GM13976 (cell line): ENCODE data around the gene ZNF225.
"Not testable (repeated sequence)": the region's sequence is repeated elsewhere in the genome, so short reads cannot be mapped to it uniquely, and the experiment has no call there.

Experiments used
- DNase-seq: peaks from one replicate; pipeline ENCODE4 v3.0.0; 2012; ENCODE audit warnings: low spot score
- in situ Hi-C: fragments of 300-500 bp; cut with MboI; formaldehyde crosslinking; loops from one replicate; pipeline ENCODE4 v1.12.0; 2022; ENCODE audit warnings: low sequenced_read_pairs, mixed read lengths, inconsistent platforms; ENCODE audit not compliant: unreplicated experiment
- TF ChIP-seq, protein P1 (sequence below): IDR thresholded peaks from 2 replicates; pipeline ENCODE4 v1.5.1; 2012; ENCODE audit warnings: borderline replicate concordance, mild to moderate bottlenecking; ENCODE audit not compliant: insufficient read depth; ENCODE audit errors: extremely low read depth, missing control alignments, control extremely low read depth

The ZNF225 gene

GRCh38 chr19:44156475-44156874 lies 43.3 kb downstream of the ZNF225 start:
- in situ Hi-C loops = no loop called here
- TF ChIP-seq, protein P1, sequence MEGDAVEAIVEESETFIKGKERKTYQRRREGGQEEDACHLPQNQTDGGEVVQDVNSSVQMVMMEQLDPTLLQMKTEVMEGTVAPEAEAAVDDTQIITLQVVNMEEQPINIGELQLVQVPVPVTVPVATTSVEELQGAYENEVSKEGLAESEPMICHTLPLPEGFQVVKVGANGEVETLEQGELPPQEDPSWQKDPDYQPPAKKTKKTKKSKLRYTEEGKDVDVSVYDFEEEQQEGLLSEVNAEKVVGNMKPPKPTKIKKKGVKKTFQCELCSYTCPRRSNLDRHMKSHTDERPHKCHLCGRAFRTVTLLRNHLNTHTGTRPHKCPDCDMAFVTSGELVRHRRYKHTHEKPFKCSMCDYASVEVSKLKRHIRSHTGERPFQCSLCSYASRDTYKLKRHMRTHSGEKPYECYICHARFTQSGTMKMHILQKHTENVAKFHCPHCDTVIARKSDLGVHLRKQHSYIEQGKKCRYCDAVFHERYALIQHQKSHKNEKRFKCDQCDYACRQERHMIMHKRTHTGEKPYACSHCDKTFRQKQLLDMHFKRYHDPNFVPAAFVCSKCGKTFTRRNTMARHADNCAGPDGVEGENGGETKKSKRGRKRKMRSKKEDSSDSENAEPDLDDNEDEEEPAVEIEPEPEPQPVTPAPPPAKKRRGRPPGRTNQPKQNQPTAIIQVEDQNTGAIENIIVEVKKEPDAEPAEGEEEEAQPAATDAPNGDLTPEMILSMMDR = no peak
- no peak for DNase-seq

DNA sequence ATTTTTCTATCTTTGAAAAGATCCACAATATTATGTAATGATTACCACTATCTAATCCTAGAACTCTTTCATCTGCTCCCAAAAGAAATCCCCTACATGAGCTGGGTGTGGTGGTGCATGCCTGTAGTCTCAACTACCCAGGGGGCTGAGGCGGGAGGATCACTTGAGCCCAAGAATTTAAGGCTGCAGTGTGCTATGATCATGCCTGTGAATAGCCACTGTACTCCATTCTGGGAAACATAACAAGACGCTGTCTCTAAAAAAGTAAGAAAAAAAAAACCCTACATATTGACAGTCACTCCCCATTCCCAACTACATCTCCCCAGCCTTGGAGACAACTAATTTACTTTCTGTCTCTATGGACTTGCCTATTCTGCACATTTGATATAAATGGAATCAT lies 50.6 kb downstream of the ZNF225 start:
- DNase-seq = no peak
- TF ChIP-seq, protein P1 = no peak
- in situ Hi-C loops = no loop called here

DNA sequence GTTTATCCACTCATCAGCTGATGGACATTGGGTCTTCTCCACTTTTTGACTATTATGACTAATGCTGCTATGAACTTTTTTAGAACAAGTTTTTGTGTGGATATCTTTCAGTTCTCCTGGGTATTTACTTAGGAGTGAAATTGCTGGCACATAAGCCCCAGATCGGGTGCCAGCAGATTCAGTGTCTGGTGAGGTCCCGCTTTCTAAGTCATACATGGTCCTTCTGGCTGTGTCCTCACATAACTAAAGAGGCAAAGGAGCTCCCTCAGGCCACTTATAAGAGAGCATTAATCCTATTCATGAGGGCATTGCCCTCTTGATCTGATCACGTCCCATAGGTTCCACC lies 51.1 kb downstream of the ZNF225 start:
- no peak for DNase-seq
- TF ChIP-seq, protein P1 = no peak
- in situ Hi-C loops = no loop called here

DNA sequence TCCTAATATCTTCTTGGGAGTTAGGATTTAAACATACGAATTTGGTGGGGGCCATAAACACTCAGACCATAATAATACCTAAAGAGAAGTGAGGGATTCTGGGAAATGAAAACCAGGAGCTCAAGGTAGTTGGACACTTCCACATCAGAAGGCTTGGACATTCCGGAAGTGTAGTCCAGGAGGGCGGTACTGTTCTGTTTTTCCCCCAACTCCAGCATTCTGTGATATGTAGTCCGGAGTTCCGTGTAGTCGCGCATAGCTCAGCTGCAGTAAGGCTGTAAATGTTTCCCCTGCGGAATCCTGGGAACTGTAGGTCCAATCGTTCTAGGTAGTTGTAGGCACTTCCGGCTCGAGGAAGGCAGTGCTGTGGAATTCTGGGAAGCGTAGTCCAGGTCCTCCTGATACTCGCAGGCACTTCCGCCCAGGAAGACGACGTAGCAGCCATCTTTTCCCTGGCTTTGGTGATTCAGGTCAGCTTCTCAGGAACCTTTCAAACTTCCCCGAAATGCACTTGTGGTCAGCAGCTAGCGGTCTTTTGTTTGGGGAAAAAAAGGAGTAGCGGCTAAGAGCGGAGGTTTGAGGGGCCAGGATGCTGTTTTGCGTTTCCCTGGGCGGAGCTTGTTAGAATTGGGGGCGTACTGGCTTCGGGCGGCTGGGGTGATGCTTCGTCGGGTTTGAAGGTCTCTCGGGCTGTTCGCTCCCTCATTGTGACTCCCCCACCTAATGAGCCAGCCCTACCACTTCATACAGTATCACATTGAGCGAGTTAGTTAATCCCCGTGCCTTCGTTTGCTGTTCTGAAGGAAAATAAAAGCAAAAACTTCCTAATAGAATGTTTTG lies 51.7 kb downstream of the ZNF225 start, which contains the start of gene ZNF226:
Gene ZNF226 (plus strand): TSS at position 428 of the 840 bp plus-strand sequence. CDS start 4,981 bp downstream, outside the sequence.
- TF ChIP-seq, protein P1 = no peak
- DNase-seq = peak; percentile 76
- in situ Hi-C loops = no loop called here

GRCh38 chr19:44170660-44171059 lies 57.5 kb downstream of the ZNF225 start:
- DNase-seq, in situ Hi-C loops: not testable (repeated sequence)

DNA sequence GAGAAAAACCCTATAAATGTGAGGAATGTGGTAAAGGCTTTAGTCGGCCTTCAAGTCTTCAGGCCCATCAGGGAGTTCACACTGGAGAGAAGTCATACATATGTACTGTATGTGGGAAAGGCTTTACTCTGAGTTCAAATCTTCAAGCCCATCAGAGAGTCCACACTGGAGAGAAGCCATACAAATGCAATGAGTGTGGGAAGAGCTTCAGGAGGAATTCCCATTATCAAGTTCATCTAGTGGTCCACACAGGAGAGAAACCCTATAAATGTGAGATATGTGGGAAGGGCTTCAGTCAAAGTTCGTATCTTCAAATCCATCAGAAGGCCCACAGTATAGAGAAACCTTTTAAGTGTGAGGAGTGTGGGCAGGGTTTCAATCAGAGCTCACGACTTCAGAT lies 63.4 kb downstream of the ZNF225 start:
- in situ Hi-C loops = no loop called here
- no peak for DNase-seq
- TF ChIP-seq, protein P1 = no peak

DNA sequence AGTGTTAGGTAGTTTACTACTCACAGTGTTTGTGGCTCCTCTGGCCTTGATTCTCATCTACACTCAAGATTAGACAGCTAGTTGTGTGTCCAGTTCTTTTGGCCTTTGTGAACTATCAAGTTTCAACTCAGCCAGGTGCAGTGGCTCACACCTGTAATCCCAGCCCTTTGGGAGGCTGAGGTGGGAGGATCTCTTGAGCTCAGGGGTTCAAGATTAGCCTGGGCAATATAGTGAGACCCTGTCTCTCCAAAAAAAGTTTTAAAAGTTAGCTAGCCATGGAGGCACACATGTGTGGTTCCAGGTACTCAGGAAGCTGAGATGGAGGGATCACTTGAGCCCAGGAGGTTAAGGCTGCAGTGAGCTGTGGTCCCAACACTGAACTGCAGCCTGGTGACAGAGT lies 67.8 kb downstream of the ZNF225 start:
- TF ChIP-seq, protein P1 = no peak
- in situ Hi-C loops = no loop called here
- no peak for DNase-seq
